ENCODE data around the gene GAREM2.

The GAREM2 gene

DNA sequence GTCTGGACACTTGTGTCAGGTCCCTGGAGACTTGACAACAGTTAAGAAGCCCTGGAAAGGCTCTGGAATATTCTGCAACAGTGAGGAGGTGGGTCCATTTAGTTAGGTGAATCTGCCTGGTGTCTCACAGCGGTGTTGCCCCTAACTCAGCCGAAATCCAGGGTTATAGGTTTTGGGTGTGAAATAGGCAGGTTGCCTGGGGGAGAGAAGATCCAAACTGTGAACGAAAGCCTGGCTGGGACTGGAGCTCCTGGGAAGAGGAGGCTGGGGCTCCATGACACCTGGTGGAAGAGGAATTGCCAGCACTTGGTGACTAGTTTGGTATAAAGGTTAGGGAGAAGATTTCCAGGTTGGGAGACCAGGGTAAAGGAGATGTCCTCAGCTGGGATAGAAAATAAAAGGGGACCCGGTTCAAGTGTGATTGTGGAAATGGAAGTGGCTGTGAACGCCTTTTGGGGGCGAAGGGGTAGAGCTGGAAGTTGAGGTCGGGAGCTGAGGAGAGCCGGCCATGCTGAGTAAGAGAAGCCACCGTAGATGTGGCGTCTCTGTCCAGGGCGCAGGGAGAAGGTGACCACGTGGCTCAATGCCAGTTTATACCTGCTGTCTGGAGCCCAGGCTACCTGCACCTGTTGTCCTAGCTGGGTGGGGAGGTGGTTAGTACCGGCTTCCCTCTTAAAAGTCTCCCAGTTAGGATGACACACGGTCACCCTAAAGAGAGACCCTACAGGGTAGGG, 3.0 kb upstream of the GAREM2 start:
- no peak for DNase-seq

DNA sequence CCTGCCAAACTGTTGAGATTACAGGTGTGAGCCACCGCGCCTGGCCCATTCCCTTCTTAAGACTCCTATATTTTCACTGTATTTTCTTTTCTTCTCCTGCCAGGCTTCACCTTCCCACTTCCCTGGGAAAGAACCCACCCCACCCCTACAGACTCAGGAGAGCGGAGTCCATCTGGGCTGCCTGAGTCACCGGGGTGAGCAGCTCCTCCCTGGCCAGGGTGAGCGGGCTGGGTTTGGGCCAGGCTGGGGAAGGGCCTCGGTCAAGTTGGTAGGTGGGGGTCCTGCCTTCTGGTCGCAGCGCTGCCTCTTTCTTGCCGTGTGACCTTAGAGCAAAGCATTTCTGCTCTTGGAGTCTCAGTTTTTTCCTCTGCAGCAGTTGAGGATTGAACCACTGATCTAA, 2.1 kb upstream of the GAREM2 start:
- DNase-seq: no peak

DNA sequence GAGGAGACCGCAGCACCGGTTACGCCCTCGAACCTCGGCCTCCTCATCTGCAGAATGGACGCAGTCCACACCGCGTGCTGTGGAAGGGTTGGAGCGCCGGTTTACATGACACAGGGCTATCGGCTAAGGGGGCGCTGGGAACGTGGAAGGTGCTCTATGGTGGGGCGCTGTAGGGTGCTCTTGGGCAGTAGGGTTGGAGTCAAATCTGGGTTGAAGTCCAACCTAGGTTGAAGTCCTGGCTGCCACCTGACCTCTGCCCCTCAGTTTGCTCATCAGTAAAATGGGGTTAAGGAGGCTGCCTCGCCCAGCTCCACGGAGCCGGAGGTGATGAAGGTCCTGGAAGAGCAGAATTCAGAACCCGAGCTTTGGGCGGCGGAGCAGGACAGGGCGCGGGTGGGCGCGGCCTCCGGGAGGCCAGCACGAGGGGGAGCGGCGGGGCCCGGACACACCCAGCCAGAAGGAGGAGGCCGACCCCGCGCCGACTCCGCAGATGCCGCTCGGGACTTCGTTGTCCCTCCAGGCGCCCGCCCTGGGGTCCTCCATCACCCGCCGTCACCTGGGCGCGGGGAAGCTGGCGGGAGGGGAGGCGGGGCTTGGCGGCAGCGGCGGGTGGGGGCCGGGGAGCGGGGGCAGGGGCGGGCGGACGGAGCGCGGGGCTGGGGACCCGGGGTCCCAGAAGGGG, 558 bp upstream of the GAREM2 start:
- no peak for DNase-seq

DNA sequence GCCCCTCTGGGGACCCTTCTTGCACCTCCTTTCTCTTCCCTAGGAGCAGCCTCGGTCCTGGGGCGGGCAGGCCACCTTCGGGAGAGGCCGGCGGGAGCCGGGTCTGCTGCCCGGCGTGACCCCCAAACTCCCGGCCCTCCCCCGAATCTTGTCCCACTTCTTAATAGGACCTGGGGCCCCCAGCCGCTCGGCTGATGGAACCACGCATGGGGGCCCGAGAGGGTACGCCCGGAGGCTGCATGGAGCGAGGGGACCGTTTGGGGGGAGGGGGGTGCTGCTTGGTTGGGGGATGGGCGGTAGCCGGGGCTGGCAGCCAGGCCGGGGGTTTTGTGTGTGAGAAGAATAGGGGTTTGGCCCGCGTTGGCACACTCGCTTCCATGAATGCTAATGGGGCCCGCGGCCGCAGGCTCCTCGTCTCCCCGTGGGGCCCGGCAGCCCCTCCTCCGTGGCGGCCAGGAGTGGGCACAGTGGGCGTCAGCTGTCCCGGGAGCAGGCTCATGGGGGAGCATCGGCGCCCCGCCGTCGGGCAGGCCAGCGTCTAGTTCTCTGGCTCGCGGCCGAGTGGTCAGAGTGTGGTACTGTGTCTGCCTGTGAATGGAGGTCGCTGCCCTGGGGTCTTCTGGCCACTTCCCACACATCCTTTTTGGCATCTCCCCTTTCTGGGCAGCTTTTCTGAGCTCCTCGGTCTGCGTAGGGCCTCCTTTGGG, 1.0 kb downstream of the GAREM2 start:
- no peak for DNase-seq

DNA sequence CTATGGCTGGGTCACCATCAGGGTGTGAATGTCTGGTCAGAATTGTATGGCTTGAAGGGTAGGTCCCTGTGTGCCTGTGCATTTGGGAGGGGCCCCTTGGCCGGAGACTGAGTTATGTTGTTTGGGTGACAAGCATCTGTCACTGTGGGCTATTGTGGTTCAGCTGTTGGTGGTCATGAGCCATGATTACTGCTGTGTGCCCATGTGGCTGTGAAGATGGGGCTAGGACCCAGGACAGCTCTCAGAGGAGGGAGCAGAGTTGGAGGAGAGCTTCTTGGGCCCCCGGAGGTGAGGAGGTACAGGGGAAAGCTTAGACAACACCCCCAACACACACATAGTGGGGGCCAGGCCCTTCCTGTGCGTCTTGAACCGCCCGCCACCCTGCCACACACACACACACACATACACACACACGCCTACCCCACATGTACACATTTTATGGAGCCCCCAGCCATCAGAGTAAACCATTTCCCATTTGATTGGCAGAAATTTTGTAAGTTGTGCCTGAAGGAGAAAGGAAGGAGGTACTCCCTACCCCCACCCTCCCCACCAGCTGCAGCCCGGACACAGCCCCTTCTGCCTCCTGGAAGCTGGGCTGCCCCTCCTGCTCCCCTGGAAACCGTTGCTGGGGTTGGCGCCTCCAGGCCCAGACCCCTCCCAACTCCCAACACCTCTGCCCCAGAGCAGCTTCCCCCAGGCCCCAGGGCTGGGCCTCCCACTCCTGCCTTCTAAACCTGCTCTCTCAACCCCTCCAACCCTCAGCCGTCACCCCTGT, 2.0 kb downstream of the GAREM2 start:
- no peak for DNase-seq

DNA sequence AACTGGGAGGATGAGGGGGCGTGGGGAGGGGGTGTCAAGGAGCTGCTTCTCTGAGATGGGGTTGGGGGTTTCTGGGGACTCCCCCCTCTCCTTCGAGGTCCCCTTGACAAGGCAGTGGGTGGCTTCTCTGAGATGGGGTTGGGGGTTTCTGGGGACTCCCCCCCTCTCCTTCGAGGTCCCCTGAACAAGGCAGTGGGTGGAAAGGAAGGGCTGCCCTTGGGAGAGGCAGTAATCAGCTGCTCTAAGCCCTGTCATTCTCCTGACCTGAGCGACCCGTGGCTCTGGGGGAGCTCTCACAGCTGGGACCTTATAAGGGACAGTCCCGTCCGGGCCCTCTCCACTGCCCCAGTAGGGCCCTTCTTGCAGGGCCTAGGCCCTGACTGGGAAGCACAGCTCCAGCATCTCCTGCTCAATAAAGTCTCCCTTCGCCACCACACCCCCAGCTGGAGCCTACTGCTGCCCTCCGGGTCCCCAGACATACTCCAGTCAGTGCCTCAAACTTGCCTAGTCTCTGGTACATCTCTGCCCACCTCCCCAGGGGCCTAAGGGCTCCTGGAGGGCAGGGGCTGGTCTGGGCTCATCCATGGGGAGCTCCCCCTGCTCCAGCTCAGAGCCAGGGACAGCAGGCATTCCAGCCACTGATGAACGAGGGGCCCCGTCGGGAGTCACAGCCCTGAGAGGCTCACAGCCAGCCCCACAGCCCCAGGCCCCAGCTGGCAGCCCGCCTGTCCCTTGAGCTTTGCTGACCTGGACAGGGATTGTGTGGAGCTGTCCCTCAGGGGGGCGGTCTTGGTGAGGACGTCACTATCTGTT, 2.8 kb downstream of the GAREM2 start:
- no peak for DNase-seq

DNA sequence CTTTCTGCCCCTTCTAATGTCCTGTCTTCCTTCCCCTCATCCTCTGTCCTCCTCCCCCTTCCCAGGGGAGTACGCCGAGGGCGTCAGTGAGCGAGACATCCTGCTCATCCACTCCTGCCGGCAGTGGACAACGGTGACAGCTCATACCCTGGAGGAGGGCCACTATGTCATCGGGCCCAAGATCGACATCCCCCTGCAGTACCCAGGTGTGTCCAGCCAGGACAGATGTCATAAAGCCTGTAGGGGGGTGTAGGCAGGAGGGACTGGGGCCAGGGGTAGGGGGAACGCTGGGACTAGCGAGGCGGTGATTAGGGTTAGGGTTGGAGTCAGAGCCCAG, 3.4 kb downstream of the GAREM2 start:
- DNase-seq: no peak

DNA sequence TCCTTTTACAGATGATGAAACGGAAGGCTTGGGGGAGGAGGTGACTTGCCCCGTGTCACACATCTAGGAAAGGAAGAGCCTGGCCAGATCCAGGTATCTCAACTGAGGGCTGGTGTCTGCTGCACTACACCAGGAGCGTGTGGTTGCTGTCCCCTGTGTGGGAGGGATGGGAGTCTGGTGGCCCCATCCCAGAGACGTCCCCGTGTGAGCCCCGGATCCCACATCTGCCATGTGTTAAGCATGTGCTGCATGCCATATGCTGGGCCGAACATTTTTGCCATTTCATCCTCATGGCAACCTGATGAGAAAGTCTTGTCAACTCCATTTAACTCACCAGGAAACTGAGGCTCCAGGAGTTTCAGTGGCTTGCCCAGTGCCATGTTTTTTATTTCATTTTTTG, 4.2 kb downstream of the GAREM2 start:
- no peak for DNase-seq

DNA sequence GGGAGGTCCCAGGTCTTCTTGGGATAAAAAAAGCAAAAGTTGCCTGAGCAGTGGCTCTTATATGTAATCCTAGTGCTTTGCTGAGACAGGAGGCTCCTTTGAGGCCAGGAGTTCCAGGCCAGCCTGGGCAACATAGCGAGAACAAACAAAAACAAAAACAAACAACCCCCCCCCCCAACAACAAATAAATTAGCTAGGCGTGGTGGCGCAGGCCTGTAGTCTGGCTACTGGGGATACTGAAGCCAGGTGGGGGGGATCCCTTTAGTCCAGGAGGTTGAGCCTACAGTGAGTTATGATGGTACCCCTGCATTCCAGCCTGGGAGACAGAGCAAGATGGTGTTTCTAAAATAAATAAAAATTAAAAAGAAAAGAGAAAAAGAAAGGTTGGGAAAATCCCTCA, 5.4 kb downstream of the GAREM2 start:
- DNase-seq: no peak

DNA sequence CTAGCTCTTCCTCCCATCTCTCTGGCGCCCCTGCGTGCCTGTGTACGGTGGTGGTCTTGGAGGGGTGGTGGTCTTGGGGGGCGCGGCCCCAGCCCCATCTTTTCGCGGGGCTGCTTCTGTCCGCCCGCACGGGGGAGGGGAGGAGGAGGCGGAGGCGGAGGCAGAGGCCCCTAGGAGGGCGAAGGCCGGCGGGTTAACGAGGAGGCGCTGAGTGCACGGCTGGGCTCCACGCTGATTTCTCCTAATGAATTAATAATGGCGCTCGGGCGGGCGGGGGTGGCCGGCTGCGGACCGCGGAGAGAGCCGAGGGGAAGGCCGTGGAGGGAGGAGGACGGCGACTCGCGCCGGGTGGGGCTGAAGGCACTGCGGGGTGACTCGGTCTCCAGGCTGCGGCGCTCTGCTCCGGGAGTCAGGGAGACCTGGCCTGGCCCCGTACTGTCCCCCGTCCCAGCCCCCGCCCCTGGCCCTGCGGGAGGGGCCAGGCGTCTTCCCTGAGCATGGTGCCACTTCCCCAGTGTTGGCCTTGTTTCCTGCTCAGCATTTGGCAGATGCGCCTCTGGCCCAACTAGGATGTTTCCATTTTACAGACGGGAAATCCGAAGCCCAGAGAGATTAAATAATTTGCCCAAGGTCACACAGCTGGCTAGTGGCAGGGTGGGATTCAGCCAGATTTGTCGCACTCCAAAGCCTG, 6.0 kb downstream of the GAREM2 start:
- no peak for DNase-seq

DNA sequence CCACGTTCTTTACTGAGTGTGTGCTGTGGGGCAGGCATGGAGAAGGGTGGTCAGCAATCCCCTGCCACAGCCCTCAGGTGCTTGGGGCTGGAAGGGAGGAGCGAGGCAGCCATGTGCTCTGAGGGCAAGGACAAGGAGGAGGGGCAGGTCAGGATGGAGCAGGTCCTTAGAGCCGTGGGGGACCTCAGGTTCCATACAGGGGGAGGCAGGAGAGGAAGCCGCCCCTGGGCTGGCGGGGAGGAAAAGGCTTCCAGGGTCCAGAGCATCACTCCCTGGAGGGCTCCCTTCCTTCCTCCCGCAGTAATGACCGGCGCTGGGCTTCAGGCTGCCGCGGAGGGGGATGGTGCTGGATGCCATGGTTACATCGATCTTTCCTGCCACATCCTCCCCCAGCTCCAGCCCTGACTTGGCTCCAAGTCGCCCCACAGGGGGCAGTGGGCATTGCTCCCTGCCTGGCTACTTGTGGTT, 6.6 kb downstream of the GAREM2 start:
- DNase-seq: no peak

DNA sequence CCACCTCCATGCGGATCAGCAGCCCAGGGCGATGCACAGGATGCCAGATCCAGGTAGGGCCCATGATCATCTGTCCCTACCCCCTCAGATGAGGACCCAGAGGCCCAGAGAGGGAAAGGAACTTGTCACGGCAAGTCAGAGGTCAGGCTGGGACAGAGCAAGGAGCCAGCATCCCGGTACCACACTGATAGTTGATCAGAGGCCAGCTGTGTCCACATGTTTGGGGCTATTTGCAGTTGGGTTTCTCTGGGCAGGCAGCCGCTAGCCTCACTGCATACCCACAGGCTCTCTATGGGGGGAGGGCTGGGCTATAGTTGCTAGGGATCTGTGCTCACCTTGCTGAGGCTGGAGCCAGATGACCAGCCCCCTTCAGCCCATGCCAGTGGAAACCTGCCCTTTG, 9.6 kb downstream of the GAREM2 start:
- no peak for DNase-seq

DNA sequence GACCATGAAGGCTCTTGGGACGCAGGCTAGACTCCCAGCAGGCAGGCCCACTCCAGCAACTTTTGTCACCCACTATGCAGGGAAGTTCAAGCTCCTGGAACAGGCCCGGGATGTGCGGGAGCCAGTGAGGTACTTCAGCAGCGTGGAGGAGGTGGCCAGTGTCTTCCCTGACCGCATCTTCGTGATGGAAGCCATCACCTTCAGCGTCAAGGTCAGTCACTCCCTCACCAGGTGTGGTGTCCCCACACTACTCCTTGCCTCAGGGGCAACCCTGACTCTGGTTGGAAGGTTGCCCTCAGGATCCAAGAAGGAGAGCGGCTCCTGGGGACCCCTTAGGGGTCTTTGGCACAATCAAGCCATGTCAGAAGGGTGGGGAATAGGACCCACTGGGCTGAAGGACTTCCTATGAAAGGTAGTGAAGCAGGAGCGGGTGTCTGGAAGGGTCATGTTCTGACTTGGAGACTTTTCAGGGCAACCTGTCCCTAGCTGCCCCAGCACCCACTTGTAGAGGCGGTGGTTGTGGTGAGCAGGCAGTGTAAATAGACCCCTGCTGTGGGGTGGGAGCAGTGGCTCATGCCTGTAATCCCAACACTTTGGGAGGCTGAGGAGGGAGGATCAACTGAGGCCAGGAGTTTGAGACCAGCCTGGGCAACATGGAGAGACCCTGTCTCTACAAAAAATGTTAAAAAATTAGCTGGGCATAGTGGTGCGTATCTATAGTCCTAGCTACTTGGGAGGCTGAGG, 10.2 kb downstream of the GAREM2 start:
- no peak for DNase-seq

DNA sequence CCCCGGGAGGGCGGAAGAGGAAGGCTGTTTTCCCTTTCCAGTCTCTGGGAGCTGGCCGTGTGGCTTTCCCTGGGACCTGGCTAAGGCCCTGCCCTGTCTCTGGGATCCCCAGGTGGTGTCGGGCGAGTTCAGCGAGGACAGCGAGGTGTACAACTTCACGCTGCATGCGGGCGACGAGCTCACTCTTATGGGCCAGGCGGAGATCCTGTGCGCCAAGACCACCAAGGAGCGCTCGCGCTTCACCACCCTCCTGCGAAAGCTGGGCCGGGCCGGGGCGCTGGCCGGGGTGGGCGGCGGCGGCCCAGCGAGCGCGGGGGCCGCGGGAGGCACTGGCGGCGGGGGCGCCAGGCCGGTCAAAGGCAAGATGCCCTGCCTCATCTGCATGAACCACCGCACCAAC, 11.2 kb downstream of the GAREM2 start:
- no peak for DNase-seq

DNA sequence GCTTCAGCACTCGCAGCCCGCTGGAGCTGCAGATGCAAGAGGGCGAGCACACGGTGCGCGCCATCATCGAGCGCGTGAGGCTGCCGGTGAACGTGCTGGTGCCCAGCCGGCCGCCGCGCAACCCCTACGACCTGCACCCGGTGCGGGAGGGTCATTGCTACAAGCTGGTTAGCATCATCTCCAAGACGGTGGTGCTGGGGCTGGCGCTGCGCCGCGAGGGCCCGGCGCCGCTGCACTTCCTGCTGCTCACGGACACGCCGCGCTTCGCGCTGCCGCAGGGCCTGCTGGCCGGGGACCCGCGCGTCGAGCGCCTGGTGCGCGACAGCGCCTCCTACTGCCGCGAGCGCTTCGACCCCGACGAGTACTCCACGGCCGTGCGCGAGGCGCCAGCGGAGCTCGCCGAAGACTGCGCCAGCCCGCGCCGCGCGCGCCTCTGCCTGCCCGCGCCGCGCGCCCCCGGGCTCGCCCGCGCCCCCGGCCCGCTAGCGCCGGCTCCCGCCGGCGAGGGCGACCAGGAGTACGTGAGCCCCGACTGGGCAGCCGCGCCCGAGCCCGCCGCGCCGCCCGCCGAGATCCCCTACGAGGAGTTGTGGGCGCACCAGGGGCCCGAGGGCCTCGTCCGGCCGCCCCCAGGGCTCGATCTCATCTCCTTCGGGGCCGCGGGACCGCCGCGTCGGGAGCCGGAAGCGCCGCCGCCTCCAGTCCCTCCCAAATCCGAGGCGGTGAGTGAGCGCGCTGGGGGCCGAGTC, 11.8 kb downstream of the GAREM2 start:
- DNase-seq: no peak

DNA sequence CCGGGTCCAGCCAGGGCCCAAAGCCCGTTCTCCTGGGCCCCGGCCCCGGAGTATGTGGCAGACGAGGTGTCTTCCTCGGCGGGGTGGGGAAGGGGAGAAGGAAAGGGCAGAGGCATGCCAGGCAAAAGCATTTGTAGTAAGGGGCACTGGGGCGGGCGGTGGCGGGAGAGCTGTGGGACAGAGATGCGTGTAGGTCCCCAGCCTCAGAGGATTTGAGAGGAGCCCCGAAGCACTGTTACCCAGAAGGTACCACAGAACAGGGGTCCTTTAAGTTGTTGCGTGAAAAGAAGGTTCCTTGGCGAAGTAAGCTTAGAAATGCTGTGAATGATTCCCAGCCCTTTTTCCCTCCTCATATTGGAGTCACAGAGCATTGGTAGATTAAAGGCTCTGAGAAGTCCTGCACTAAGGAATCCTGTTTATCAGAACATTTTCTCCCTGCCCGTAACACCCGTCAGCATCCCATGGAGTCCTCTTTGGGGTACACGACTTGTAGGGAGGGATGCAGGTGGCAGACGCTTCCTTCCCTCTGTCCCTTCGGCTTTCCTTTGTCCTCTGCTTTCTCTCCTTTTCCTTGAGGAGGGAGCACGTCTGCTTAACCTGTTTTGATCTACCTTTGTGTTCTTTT, 12.5 kb downstream of the GAREM2 start:
- no peak for DNase-seq

DNA sequence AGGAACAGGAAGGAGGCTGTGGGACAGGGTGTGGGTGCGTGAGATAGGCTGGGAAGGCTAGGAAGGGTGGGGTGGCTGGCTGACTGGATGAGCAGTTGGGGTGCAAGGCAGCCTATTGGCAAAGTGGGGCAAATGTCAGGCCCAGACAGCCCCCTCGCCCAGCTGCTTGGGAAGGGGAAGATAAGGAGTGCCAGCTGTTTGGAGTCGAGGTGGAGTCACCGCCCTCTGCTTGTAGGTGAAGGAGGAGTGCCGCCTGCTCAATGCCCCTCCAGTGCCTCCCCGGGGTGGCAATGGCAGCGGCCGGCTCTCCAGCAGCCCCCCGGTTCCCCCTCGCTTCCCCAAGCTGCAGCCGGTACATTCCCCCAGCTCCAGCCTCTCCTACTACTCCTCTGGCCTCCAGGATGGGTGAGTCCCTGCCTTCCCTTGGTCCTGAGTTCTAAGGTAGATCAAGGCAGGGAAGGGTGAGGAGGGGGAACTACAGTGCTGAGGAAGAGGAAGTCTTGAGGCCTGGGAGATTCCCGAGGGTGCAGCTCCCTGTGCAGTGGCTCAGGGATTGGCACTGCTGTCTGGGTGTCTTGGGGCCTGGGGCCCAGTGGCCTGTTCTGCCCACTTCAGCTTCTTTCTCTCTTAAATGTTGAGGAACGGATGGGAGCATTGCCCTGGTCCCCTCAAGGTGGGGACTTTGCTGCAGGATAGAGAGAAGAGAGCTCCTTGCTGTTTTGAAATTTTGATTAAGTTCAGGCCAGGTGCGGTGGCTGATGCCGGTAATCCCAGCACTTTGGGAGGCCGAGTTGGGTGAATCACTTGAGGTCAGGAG, 13.3 kb downstream of the GAREM2 start:
- no peak for DNase-seq

DNA sequence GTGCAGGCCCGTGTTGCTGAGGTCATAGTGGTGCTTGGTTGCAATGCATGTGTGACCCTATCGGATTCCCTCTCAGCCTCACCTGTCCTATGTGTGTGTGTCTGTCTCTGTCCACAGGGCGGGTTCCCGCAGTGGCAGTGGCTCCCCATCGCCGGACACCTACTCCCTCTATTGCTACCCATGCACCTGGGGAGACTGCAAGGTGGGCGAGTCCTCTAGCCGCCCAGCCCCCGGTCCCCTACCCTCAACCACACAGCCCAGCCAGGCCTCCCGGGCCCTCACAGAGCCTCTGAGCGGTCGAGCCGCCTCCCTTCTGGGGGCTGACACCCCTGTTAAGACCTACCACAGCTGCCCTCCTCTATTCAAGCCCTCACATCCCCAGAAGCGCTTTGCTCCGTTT, 14.2 kb downstream of the GAREM2 start:
- no peak for DNase-seq

DNA sequence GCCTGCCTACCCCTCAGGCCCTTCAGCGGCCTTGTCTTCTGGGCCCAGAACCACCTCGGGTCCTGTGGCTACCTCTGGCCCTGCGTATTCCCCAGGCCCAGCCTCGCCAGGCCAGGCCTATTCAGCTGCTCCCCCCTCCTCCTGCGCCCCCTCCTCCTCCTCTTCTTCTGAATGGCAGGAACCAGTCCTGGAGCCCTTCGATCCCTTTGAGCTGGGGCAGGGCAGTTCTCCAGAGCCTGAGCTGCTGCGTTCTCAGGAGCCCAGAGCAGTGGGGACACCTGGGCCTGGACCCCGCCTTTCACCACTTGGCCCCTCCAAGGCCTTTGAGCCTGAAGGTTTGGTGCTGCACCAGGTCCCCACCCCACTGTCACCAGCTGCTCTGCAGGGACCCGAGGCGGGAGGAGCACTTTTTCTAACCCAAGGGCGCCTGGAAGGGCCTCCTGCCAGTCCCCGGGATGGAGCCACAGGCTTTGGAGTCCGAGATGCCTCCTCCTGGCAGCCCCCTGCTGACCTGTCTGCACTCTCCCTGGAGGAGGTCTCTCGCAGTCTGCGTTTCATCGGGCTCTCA, 14.7 kb downstream of the GAREM2 start:
- no peak for DNase-seq

Measured in NCI-H1417 treated with DMSO at 0.1 percent for 48 hours (cell line).